Chondrocyte (in vitro differentiated cells): ENCODE measurements around the gene NDUFA8. TPM values are rescaled to one million over a fixed set of nuclear protein-coding genes. Genes with fewer than 3 reads are reported as not detected.

Experiments used
- DNase-seq: peaks from one replicate; pipeline ENCODE4 v3.0.0; 2021; ENCODE audit warnings: mixed read lengths, low spot score
- H3K27ac Mint-ChIP-seq: one replicate; pipeline ENCODE4 v1.8.0; 2021; ENCODE audit warnings: mild to moderate bottlenecking, moderate library complexity, mixed read lengths; ENCODE audit not compliant: unreplicated experiment
- H3K27me3 Mint-ChIP-seq: 2 replicates; pipeline ENCODE4 v1.8.0; 2021; ENCODE audit warnings: low read depth, mixed read lengths
- H3K36me3 Mint-ChIP-seq: 2 replicates; pipeline ENCODE4 v1.8.0; 2021; ENCODE audit warnings: low read depth, mixed read lengths
- H3K4me1 Mint-ChIP-seq: 2 replicates; pipeline ENCODE4 v1.8.0; 2021; ENCODE audit warnings: low read depth, mild to moderate bottlenecking, mixed read lengths
- H3K4me3 Mint-ChIP-seq: one replicate; pipeline ENCODE4 v1.8.0; 2021; ENCODE audit warnings: mild to moderate bottlenecking, moderate library complexity, mixed read lengths; ENCODE audit not compliant: unreplicated experiment
- H3K9me3 Mint-ChIP-seq: 2 replicates; pipeline ENCODE4 v1.8.0; 2021; ENCODE audit warnings: low read depth, mixed read lengths
- CTCF ChIP-seq: fragments of 200-600 bp; sonication (generic); IDR thresholded peaks from 2 replicates; pipeline ENCODE4 v1.5.0; 2021; ENCODE audit warnings: antibody characterized with exemption, mild to moderate bottlenecking, moderate library complexity
- total RNA-seq: library from RNA; stranded (reverse); gene quantifications from 3 replicates; pipeline ENCODE4 v1.2.1, GENCODE V29; 2021

Gene NDUFA8
- total RNA-seq, 1 donor from 2014 or later: 47.9 TPM

GRCh38 chr9:122164286-122164685, 4.7 kb upstream of the NDUFA8 start:
- no peak for TF ChIP-seq CTCF
- no peak overlapping the region for H3K4me3 Mint-ChIP-seq
- peaks cover 44% of the 10 kb centered on the region for H3K27me3 Mint-ChIP-seq
- H3K4me1 Mint-ChIP-seq: peaks cover 5% of the 10 kb centered on the region
- peaks cover 2% of the 10 kb centered on the region for H3K36me3 Mint-ChIP-seq
- H3K27ac Mint-ChIP-seq: no peak overlapping the region
- peaks cover 12% of the 10 kb centered on the region for H3K9me3 Mint-ChIP-seq
- no peak for DNase-seq

GRCh38 chr9:122162415-122162814, 2.8 kb upstream of the NDUFA8 start:
- Mint-ChIP-seq H3K9me3 (peaks cover 7% of the 10 kb centered on the region), H3K4me3 (no peak overlapping the region), H3K27ac (no peak overlapping the region), H3K36me3 (no peaks in the 10 kb centered on the region), H3K27me3 (peaks cover 32% of the 10 kb centered on the region), H3K4me1 (peaks cover 14% of the 10 kb centered on the region)
- DNase-seq: no peak
- TF ChIP-seq CTCF: no peak

GRCh38 chr9:122159925-122160246, 307 bp upstream of the NDUFA8 start:
- Mint-ChIP-seq H3K36me3 (no peaks in the 10 kb centered on the region), H3K27ac (peak overlapping the region; percentile 95), H3K27me3 (peaks cover 20% of the 10 kb centered on the region), H3K4me1 (peaks cover 22% of the 10 kb centered on the region), H3K9me3 (peaks cover 7% of the 10 kb centered on the region), H3K4me3 (peak overlapping the region; percentile 94)
- TF ChIP-seq CTCF: no peak
- DNase-seq: no peak

- DNase-seq: no peak
- Mint-ChIP-seq H3K4me3 (no peak overlapping the region), H3K4me1 (peaks cover 22% of the 10 kb centered on the region), H3K27me3 (peaks cover 3% of the 10 kb centered on the region), H3K9me3 (peaks cover 7% of the 10 kb centered on the region), H3K27ac (peak overlapping the region; percentile 30), H3K36me3 (no peaks in the 10 kb centered on the region)
- peak; percentile 68 for TF ChIP-seq CTCF
Observed at GRCh38 chr9:122158202-122158601, 1.4 kb downstream of the NDUFA8 start.

GRCh38 chr9:122155796-122156195, 3.8 kb downstream of the NDUFA8 start:
- no peak for DNase-seq
- Mint-ChIP-seq H3K4me1 (peaks cover 22% of the 10 kb centered on the region), H3K9me3 (no peaks in the 10 kb centered on the region), H3K27ac (no peak overlapping the region), H3K4me3 (no peak overlapping the region), H3K27me3 (no peaks in the 10 kb centered on the region), H3K36me3 (no peaks in the 10 kb centered on the region)
- no peak for TF ChIP-seq CTCF
